Stomach (tissue), 9 donors: Measurements from ENCODE around the gene XIRP2. TPM values are rescaled to one million over a fixed set of nuclear protein-coding genes. Genes with fewer than 3 reads are reported as not detected.

ENCODE experiments used
- DNase-seq, 2 donors: peaks; one replicate each; pipeline versions ENCODE4 v3.0.0 to v3.0.0-alpha.2; 2013 to 2019
- H3K27ac ChIP-seq, 5 donors: fragments of 200-600 bp in 4 of 5; sonication (generic) in 4 of 5; one replicate each; pipeline ENCODE4 v1.5.1; 2013 to 2019; ENCODE audit warnings: mild to moderate bottlenecking in 1 of 5, moderate library complexity in 1 of 5
- H3K27me3 ChIP-seq, 3 donors: fragments of 200-600 bp; sonication (generic); one replicate each; pipeline ENCODE4 v1.5.1; 2017 to 2019; ENCODE audit warnings: mixed run types in 1 of 3
- H3K36me3 ChIP-seq, 4 donors: fragments of 200-600 bp; sonication (generic); 1 replicate in 3 of 4; 2 replicates in 1 of 4; pipeline ENCODE4 v1.5.1; 2016 to 2019
- H3K4me1 ChIP-seq, 4 donors: fragments of 200-600 bp; sonication (generic); one replicate each; pipeline ENCODE4 v1.5.1; 2016 to 2019
- H3K4me3 ChIP-seq, 4 donors: fragments of 200-600 bp; sonication (generic) in 3 of 4; one replicate each; pipeline ENCODE4 v1.5.1; 2016 to 2019; ENCODE audit warnings: mild to moderate bottlenecking in 1 of 4
- H3K9me3 ChIP-seq, 4 donors: fragments of 200-600 bp; sonication (generic); one replicate each; pipeline ENCODE4 v1.5.1; 2016 to 2019
- EP300 ChIP-seq: sonication (generic); formaldehyde crosslinking; IDR thresholded peaks from one replicate; pipeline ENCODE4 v1.6.1; 2017; ENCODE audit warnings: antibody characterized with exemption
- POLR2A ChIP-seq, 4 donors: fragments of 450-650 bp; IDR thresholded peaks; one replicate each; pipeline ENCODE4 v1.6.1; 2016; ENCODE audit warnings: antibody characterized with exemption in 4 of 4, control low read depth in 2 of 4, mild to moderate bottlenecking in 1 of 4, moderate library complexity in 1 of 4
- POLR2AphosphoS5 ChIP-seq, 3 donors: sonication (generic); formaldehyde crosslinking; IDR thresholded peaks; one replicate each; pipeline ENCODE4 v1.6.1; 2016; ENCODE audit warnings: antibody characterized with exemption in 3 of 3
- WGBS, 5 donors: extraction: QIAGEN DNeasy Blood & Tissue Kit in 3 of 5; methylation state at CpG; one replicate each; pipeline versions ENCODE4 v1.1.5 to v1.1.7; 2013 to 2018; 5-methylcytosine and 5-hydroxymethylcytosine counted together
- intact Hi-C: fragments of 100-400 bp; cut with DNase I; formaldehyde crosslinking; loops from one replicate; pipeline ENCODE4 v1.15.1; 2023; ENCODE audit warnings: low total_unique reads
- polyA plus RNA-seq, 3 donors: library from polyadenylated mRNA; stranded (reverse); fragments of 200-250 nt; gene quantifications; one replicate each; pipeline ENCODE4 v1.2.3, GENCODE V29; 2013
- total RNA-seq, 5 donors: library from RNA; depleted of rRNA; stranded (reverse); fragments of >200 nt; gene quantifications; one replicate each; pipeline versions ENCODE4 v1.1.0 to v1.2.3, GENCODE V29; 2014 to 2016
- TF ChIP-seq, protein P1 (sequence below), 7 experiments: fragments of 450-650 bp in 4 of 7; fragments of 200-600 bp in 3 of 7; sonication (generic) in 3 of 7; IDR thresholded peaks; one replicate each; pipeline ENCODE4 v1.5.1; 2016 to 2019; ENCODE audit warnings: antibody characterized with exemption in 7 of 7, control low read depth in 2 of 7, mild to moderate bottlenecking in 1 of 7
- donor health status: healthy with polysubstance abuse.
- donor health status: Bipolar disorder and iron deficiency.
- donor health status: healthy.

XIRP2 gene
- total and polyA plus RNA-seq, 8 donors = 0.10 to 3.2 (median 0.19) TPM; not detected in 4

GRCh38 chr2:167151894-167152293 is 263.6 kb downstream of the XIRP2 start:
- no peaks in the 10 kb centered on the region for H3K4me1 ChIP-seq
- no peak for TF ChIP-seq POLR2A (IDR thresholded peaks at IDR 0.05)
- TF ChIP-seq EP300 = no peak
- TF ChIP-seq, protein P1, sequence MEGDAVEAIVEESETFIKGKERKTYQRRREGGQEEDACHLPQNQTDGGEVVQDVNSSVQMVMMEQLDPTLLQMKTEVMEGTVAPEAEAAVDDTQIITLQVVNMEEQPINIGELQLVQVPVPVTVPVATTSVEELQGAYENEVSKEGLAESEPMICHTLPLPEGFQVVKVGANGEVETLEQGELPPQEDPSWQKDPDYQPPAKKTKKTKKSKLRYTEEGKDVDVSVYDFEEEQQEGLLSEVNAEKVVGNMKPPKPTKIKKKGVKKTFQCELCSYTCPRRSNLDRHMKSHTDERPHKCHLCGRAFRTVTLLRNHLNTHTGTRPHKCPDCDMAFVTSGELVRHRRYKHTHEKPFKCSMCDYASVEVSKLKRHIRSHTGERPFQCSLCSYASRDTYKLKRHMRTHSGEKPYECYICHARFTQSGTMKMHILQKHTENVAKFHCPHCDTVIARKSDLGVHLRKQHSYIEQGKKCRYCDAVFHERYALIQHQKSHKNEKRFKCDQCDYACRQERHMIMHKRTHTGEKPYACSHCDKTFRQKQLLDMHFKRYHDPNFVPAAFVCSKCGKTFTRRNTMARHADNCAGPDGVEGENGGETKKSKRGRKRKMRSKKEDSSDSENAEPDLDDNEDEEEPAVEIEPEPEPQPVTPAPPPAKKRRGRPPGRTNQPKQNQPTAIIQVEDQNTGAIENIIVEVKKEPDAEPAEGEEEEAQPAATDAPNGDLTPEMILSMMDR (IDR thresholded peaks at IDR 0.05) = no peak
- no peak for TF ChIP-seq POLR2AphosphoS5 (IDR thresholded peaks at IDR 0.05)
- intact Hi-C loops = no loop called here
- no peaks in the 10 kb centered on the region for H3K9me3 ChIP-seq
- H3K36me3 ChIP-seq = no peaks in the 10 kb centered on the region
- no peak overlapping the region for H3K27ac ChIP-seq
- 59 to 98% (median 90%) methylated on average over 1 of the region's 1 CpG for WGBS, 5 donors
- H3K27me3 ChIP-seq = no peaks in the 10 kb centered on the region
- DNase-seq = no peak
- no peak overlapping the region for H3K4me3 ChIP-seq

DNA sequence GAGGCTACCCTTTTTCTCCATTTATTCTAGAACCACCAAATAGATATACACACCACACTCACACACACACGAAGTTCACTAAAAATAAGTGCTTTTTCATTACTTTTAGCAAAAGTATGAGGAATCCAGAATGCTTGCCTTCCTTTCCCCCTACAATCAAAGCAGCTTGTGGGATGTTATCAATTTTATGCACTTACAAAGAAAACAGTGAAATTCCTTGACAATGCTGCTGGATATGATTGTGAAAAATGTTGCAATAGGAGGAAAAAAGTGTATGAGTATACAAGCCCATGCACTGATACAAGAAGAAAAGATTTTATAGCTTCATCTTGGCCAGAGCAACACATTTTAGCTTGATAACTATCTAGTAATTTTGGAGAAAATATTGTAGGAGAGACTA is 269.2 kb downstream of the XIRP2 start:
- Histone ChIP-seq H3K4me3 (no peak overlapping the region), H3K4me1 (no peaks in the 10 kb centered on the region), H3K9me3 (peaks cover 0 to 11% (median 0%) of the 10 kb centered on the region in 4 donors), H3K36me3 (no peaks in the 10 kb centered on the region), H3K27me3 (no peaks in the 10 kb centered on the region), H3K27ac (no peak overlapping the region)
- intact Hi-C loops = no loop called here
- no peak for DNase-seq
- WGBS, 5 donors = 36 to 61% (median 40%) methylated on average over 1 of the region's 1 CpG
- TF ChIP-seq EP300 (no peak), POLR2A (IDR thresholded peaks at IDR 0.05) (no peak), POLR2AphosphoS5 (IDR thresholded peaks at IDR 0.05) (no peak)
- TF ChIP-seq, protein P1 (IDR thresholded peaks at IDR 0.05) = no peak

DNA sequence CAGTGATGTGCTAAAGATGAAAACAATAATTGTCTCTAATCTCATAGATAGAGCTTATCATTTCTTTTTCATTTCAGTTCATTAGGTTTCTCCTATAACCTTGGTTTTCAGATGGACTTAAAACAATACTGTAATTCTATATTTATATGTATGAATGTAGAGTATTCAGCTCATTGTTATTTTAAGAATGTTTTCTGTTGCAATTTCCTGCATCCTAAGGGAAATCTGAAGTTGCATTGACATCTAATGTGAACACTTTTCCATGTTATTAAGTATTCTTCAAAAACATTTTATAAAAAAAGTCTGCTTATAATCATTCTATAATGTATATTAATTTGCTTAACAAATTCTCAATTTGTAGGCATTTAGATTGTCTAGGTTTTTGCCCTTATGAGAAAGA is 288.9 kb downstream of the XIRP2 start:
- TF ChIP-seq EP300 = no peak
- TF ChIP-seq, protein P1 (IDR thresholded peaks at IDR 0.05) = no peak
- no peak overlapping the region for H3K4me3 ChIP-seq
- no peaks in the 10 kb centered on the region for H3K27me3 ChIP-seq
- no peak for DNase-seq
- H3K9me3 ChIP-seq = peaks cover 0 to 4% (median 3%) of the 10 kb centered on the region in 4 donors
- intact Hi-C loops = no loop called here
- H3K4me1 ChIP-seq = no peaks in the 10 kb centered on the region
- no peaks in the 10 kb centered on the region for H3K36me3 ChIP-seq
- H3K27ac ChIP-seq = no peak overlapping the region

DNA sequence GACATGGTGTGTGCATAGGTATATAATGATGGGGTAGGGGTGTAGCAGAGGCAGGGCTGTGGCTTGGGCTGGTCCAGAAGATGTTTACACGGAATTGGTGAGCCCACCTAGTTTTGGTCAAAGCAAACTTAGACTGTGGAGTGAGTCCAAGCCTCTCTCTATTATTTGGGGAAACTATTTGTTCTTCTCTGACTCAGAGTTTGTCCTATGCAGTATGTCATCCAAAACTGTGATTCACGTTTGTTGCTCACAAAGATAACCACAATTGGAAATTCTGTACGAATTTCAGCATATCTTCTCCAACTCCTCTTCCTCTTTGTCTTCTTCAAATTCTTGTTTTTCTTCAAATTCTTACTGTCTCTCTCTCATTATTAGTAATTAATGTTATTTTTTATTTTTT is 292.9 kb downstream of the XIRP2 start:
- Histone ChIP-seq H3K36me3 (no peaks in the 10 kb centered on the region), H3K27me3 (no peaks in the 10 kb centered on the region), H3K4me1 (no peaks in the 10 kb centered on the region), H3K4me3 (no peak overlapping the region), H3K9me3 (no peaks in the 10 kb centered on the region), H3K27ac (no peak overlapping the region)
- intact Hi-C loops = no loop called here
- WGBS, 5 donors = 36 to 49% (median 46%) methylated on average over 3 of the region's 3 CpGs
- no peak for TF ChIP-seq EP300
- no peak for TF ChIP-seq POLR2A (IDR thresholded peaks at IDR 0.05)
- TF ChIP-seq POLR2AphosphoS5 (IDR thresholded peaks at IDR 0.05) = no peak
- TF ChIP-seq, protein P1 (IDR thresholded peaks at IDR 0.05) = no peak
- DNase-seq = no peak
